GM18505 (cell line): Measurements from ENCODE around the gene PTPRF.
"Not testable (repeated sequence)": the region's sequence is repeated elsewhere in the genome, so short reads cannot be mapped to it uniquely, and the experiment has no call there.

Experiments
- ATAC-seq: cut with Tn5 transposase; IDR thresholded peaks from one replicate; pipeline ENCODE4 v1.9.1; 2021; ENCODE audit not compliant: unreplicated experiment
- POLR2A ChIP-seq: IDR thresholded peaks from 4 replicates; pipeline ENCODE4 v1.6.1; 2011; ENCODE audit warnings: borderline replicate concordance; ENCODE audit not compliant: insufficient read depth, insufficient read length; ENCODE audit errors: extremely low read depth

Gene PTPRF

GRCh38 chr1:43530483-43531106 is at the start of gene PTPRF:
PTPRF (plus strand) TSS chr1:43530883; CDS start chr1:43545076, 14,193 bp downstream.
- no peak for ATAC-seq
- TF ChIP-seq POLR2A: no peak

GRCh38 chr1:43481491-43481890 is 49.2 kb upstream of the PTPRF start:
- no peak for TF ChIP-seq POLR2A
- ATAC-seq: no peak

- ATAC-seq: no peak
- no peak for TF ChIP-seq POLR2A
Measured at GRCh38 chr1:43482215-43482614, 48.5 kb upstream of the PTPRF start.

GRCh38 chr1:43484367-43484766 is 46.3 kb upstream of the PTPRF start:
- ATAC-seq: no peak
- no peak for TF ChIP-seq POLR2A

- no peak for TF ChIP-seq POLR2A
- no peak for ATAC-seq
Measured at GRCh38 chr1:43488165-43488564, 42.5 kb upstream of the PTPRF start.

- no peak for TF ChIP-seq POLR2A
- ATAC-seq: no peak
Measured at GRCh38 chr1:43491061-43491460, 39.6 kb upstream of the PTPRF start.

- no peak for TF ChIP-seq POLR2A
- no peak for ATAC-seq
Measured at GRCh38 chr1:43492826-43493225, 37.9 kb upstream of the PTPRF start.

- ATAC-seq: no peak
- TF ChIP-seq POLR2A: no peak
Measured at GRCh38 chr1:43493661-43494450, 36.8 kb upstream of the PTPRF start.

- TF ChIP-seq POLR2A: no peak
- ATAC-seq: no peak
Measured at GRCh38 chr1:43495204-43495603, 35.5 kb upstream of the PTPRF start.

- ATAC-seq: no peak
- TF ChIP-seq POLR2A: no peak
Measured at GRCh38 chr1:43499898-43500297, 30.8 kb upstream of the PTPRF start.

GRCh38 chr1:43501806-43502205 is 28.9 kb upstream of the PTPRF start:
- not testable (repeated sequence) for ATAC-seq

- ATAC-seq: no peak
Measured at GRCh38 chr1:43503534-43503933, 27.1 kb upstream of the PTPRF start.

GRCh38 chr1:43505077-43505780 is 25.5 kb upstream of the PTPRF start:
- ATAC-seq: no peak
- no peak for TF ChIP-seq POLR2A

More at GRCh38 chr1:43503534-43503933, 27.1 kb upstream of the PTPRF start:
- TF ChIP-seq POLR2A: no peak

- TF ChIP-seq POLR2A: no peak
- no peak for ATAC-seq
Measured at GRCh38 chr1:43506233-43506632, 24.4 kb upstream of the PTPRF start.
